PC-9 (cell line): ENCODE results near the gene MS4A6A. TPM values are rescaled to one million over a fixed set of nuclear protein-coding genes. Genes with fewer than 3 reads are reported as not detected.

Source experiments
- BruUV-seq: library from RNA; stranded (reverse); fragments of 400-500 nt; replicated peaks from 2 replicates; lab custom pipeline; 2021; lab: Mats Ljungman, UMichigan
- CTCF ChIA-PET: fragments of 300-600 bp; sonication (Branson Sonifier 250); formaldehyde crosslinking; loops from one replicate; lab custom pipeline; 2022; ENCODE audit warnings: antibody characterized with exemption; lab: Charles Lee
- POLR2A ChIA-PET: fragments of 300-600 bp; sonication (Branson Sonifier 250); formaldehyde crosslinking; loops from one replicate; lab custom pipeline; 2022; ENCODE audit warnings: antibody characterized with exemption; ENCODE audit not compliant: unreplicated experiment; lab: Charles Lee
- DNase-seq, 2 experiments: peaks; one replicate each; pipeline versions ENCODE4 v3.0.0 to v3.0.0-alpha.2; 2015 to 2022; ENCODE audit warnings: mixed read lengths in 1 of 2
- H2AFZ ChIP-seq: fragments of 200-600 bp; sonication (generic); 2 replicates; pipeline ENCODE4 v1.8.1; 2017; ENCODE audit warnings: antibody characterized with exemption
- H3F3A ChIP-seq: fragments of 200-600 bp; sonication (generic); 2 replicates; pipeline ENCODE4 v1.8.1; 2017; ENCODE audit warnings: antibody characterized with exemption, mild to moderate bottlenecking, low read depth; ENCODE audit not compliant: insufficient read depth
- H3K27ac ChIP-seq: fragments of 200-600 bp; sonication (generic); 2 replicates; pipeline ENCODE4 v1.6.1; 2016; ENCODE audit warnings: mixed run types
- H3K27me3 ChIP-seq: fragments of 200-600 bp; sonication (generic); 2 replicates; pipeline ENCODE4 v1.6.1; 2016; ENCODE audit warnings: low read depth, mixed run types; ENCODE audit not compliant: insufficient read depth
- H3K36me3 ChIP-seq: fragments of 200-600 bp; sonication (generic); 2 replicates; pipeline ENCODE4 v1.6.1; 2016; ENCODE audit warnings: low read depth, mixed run types
- H3K4me1 ChIP-seq: fragments of 200-600 bp; sonication (generic); replicated peaks from 2 replicates; pipeline ENCODE4 v1.6.1; 2016; ENCODE audit warnings: mixed run types; ENCODE audit not compliant: insufficient read depth
- H3K4me2 ChIP-seq: fragments of 200-600 bp; sonication (generic); 2 replicates; pipeline ENCODE4 v1.6.1; 2017; ENCODE audit warnings: mixed run types
- H3K4me3 ChIP-seq: fragments of 200-600 bp; sonication (generic); 2 replicates; pipeline ENCODE4 v1.6.1; 2016; ENCODE audit warnings: mixed run types
- H3K79me2 ChIP-seq: fragments of 200-600 bp; sonication (generic); 2 replicates; pipeline ENCODE4 v1.6.1; 2017; ENCODE audit warnings: low read depth, mixed run types
- H3K9me2 ChIP-seq: fragments of 200-600 bp; sonication (generic); 2 replicates; pipeline ENCODE4 v1.8.1; 2017; ENCODE audit warnings: mild to moderate bottlenecking; ENCODE audit not compliant: insufficient read depth
- H3K9me3 ChIP-seq: fragments of 200-600 bp; sonication (generic); 2 replicates; pipeline ENCODE4 v1.8.1; 2016; ENCODE audit warnings: low read depth; ENCODE audit not compliant: insufficient read depth
- H4K20me1 ChIP-seq: fragments of 200-600 bp; sonication (generic); 2 replicates; pipeline ENCODE4 v1.8.1; 2017; ENCODE audit not compliant: insufficient read depth
- CTCF ChIP-seq: fragments of 200-600 bp; sonication (generic); conservative IDR thresholded peaks from 2 replicates; pipeline ENCODE4 v1.6.1; 2017; ENCODE audit warnings: mixed run types, antibody characterized with exemption, mild to moderate bottlenecking, moderate library complexity
- EZH2 ChIP-seq: fragments of 200-600 bp; sonication (generic); IDR thresholded peaks from 2 replicates; pipeline ENCODE4 v1.8.0; 2017; ENCODE audit warnings: antibody characterized with exemption, low read depth
- intact Hi-C: fragments of 100-400 bp; cut with micrococcal nuclease; formaldehyde crosslinking; loops from one replicate; pipeline ENCODE4 v1.10.0; 2022; ENCODE audit not compliant: unreplicated experiment
- total RNA-seq: library from RNA; stranded (reverse); gene quantifications from 2 replicates; pipeline ENCODE4 v1.2.3, GENCODE V29; 2021

MS4A6A gene
- total RNA-seq, 1 experiment from 2014 or later: not detected

GRCh38 chr11:60221692-60222091 lies 38.8 kb upstream of the MS4A6A start:
- H3K4me3 ChIP-seq: no peak overlapping the region
- H2AFZ ChIP-seq: no peak overlapping the region
- H3F3A ChIP-seq: no peaks in the 10 kb centered on the region
- no peaks in the 10 kb centered on the region for H3K4me1 ChIP-seq
- H3K4me2 ChIP-seq: no peak overlapping the region
- no peaks in the 10 kb centered on the region for H3K36me3 ChIP-seq
- no peak overlapping the region for H3K27ac ChIP-seq
- H3K79me2 ChIP-seq: no peaks in the 10 kb centered on the region
- no TSS peak for BruUV-seq
- ChIA-PET POLR2A (no interaction called here), CTCF (no interaction called here)
- DNase-seq: no peak
- peaks cover 15% of the 10 kb centered on the region; the same call in 1 of the 2 replicates for H3K27me3 ChIP-seq
- H3K9me2 ChIP-seq: no peaks in the 10 kb centered on the region
- no peak for TF ChIP-seq EZH2
- TF ChIP-seq CTCF: no peak
- H3K9me3 ChIP-seq: no peaks in the 10 kb centered on the region
- intact Hi-C loops: no loop called here
- no peaks in the 10 kb centered on the region for H4K20me1 ChIP-seq

- H3K9me3 ChIP-seq: no peaks in the 10 kb centered on the region
- no peaks in the 10 kb centered on the region for H3K79me2 ChIP-seq
- H4K20me1 ChIP-seq: no peaks in the 10 kb centered on the region
- DNase-seq: no peak
- H3F3A ChIP-seq: no peaks in the 10 kb centered on the region
- no peak overlapping the region for H2AFZ ChIP-seq
- POLR2A ChIA-PET: no interaction called here
- no TSS peak for BruUV-seq
- no peak overlapping the region for H3K27ac ChIP-seq
- CTCF ChIA-PET: no interaction called here
- intact Hi-C loops: no loop called here
- no peaks in the 10 kb centered on the region for H3K36me3 ChIP-seq
- no peaks in the 10 kb centered on the region for H3K9me2 ChIP-seq
- TF ChIP-seq CTCF: no peak
- no peak for TF ChIP-seq EZH2
- peaks cover 15% of the 10 kb centered on the region; the same call in 1 of the 2 replicates for H3K27me3 ChIP-seq
- H3K4me1 ChIP-seq: no peaks in the 10 kb centered on the region
- no peak overlapping the region for H3K4me2 ChIP-seq
- H3K4me3 ChIP-seq: no peak overlapping the region
These were observed 38.3 kb upstream of the MS4A6A start for GRCh38 chr11:60221181-60221580.

- no peaks in the 10 kb centered on the region for H3K36me3 ChIP-seq
- no peak overlapping the region for H3K27ac ChIP-seq
- H3K4me2 ChIP-seq: no peak overlapping the region
- H2AFZ ChIP-seq: no peak overlapping the region
- H3K27me3 ChIP-seq: peaks cover 15% of the 10 kb centered on the region; the same call in 1 of the 2 replicates
- ChIA-PET POLR2A (no interaction called here), CTCF (interaction anchor here (0.6 kb wide), 1 partner anchor 318 kb away, joined by 3 read pairs; no protein-coding TSS in a partner anchor)
- TF ChIP-seq CTCF: no peak
- TF ChIP-seq EZH2: no peak
- H3K9me3 ChIP-seq: no peaks in the 10 kb centered on the region
- intact Hi-C loops: no loop called here
- 0 out of 2 replicates have a peak, but pooled peaks cover 4% of the 10 kb centered on the region for H3K9me2 ChIP-seq
- DNase-seq: no peak
- no peaks in the 10 kb centered on the region for H3K4me1 ChIP-seq
- no peaks in the 10 kb centered on the region for H3F3A ChIP-seq
- no peaks in the 10 kb centered on the region for H4K20me1 ChIP-seq
- no peak overlapping the region for H3K4me3 ChIP-seq
- H3K79me2 ChIP-seq: no peaks in the 10 kb centered on the region
- no TSS peak for BruUV-seq
These were observed 31.5 kb upstream of the MS4A6A start for GRCh38 chr11:60214386-60214785.
